ENCODE measurements around the gene CYTH3.

The CYTH3 gene

GRCh38 chr7:6186577-6186976, 85.8 kb downstream of the CYTH3 start:
- DNase-seq (ENCODE audit: insufficient read length, low spot score) (no peak), FAIRE-seq (no peak)
- TF ChIP-seq POLR2AphosphoS5 (IDR thresholded peaks at IDR 0.05; ENCODE audit: low read depth, low read length) (no peak), POLR2A (IDR thresholded peaks at IDR 0.05; ENCODE audit: low read depth, low read length) (no peak), PAX5 (IDR thresholded peaks at IDR 0.05; ENCODE audit: insufficient read depth, low read length, severe bottlenecking) (no peak), POU2F2 (IDR thresholded peaks at IDR 0.05; ENCODE audit: low read depth, low read length) (no peak), SPI1 (IDR thresholded peaks at IDR 0.05; ENCODE audit: low read depth, low read length) (no peak), TAF1 (IDR thresholded peaks at IDR 0.05; ENCODE audit: low read depth, low read length) (no peak)

- TF ChIP-seq TAF1 (IDR thresholded peaks at IDR 0.05; ENCODE audit: low read depth, low read length) (no peak), PAX5 (IDR thresholded peaks at IDR 0.05; ENCODE audit: insufficient read depth, low read length, severe bottlenecking) (no peak), SPI1 (IDR thresholded peaks at IDR 0.05; ENCODE audit: low read depth, low read length) (no peak), POLR2AphosphoS5 (IDR thresholded peaks at IDR 0.05; ENCODE audit: low read depth, low read length) (no peak)
- no peak for FAIRE-seq
- DNase-seq (ENCODE audit: insufficient read length, low spot score), result no peak
Observed at GRCh38 chr7:6182993-6183392, 89.4 kb downstream of the CYTH3 start.

- DNase-seq (ENCODE audit: insufficient read length, low spot score) (no peak), FAIRE-seq (no peak)
- TF ChIP-seq PAX5 (IDR thresholded peaks at IDR 0.05; ENCODE audit: insufficient read depth, low read length, severe bottlenecking) (no peak), SPI1 (IDR thresholded peaks at IDR 0.05; ENCODE audit: low read depth, low read length) (no peak), TAF1 (IDR thresholded peaks at IDR 0.05; ENCODE audit: low read depth, low read length) (no peak), POU2F2 (IDR thresholded peaks at IDR 0.05; ENCODE audit: low read depth, low read length) (no peak), POLR2A (IDR thresholded peaks at IDR 0.05; ENCODE audit: low read depth, low read length) (no peak)
Observed at GRCh38 chr7:6181136-6181535, 91.3 kb downstream of the CYTH3 start.

- DNase-seq (ENCODE audit: insufficient read length, low spot score), result no peak
- no peak for FAIRE-seq
- TF ChIP-seq TAF1 (IDR thresholded peaks at IDR 0.05; ENCODE audit: low read depth, low read length), result no peak
- no peak for TF ChIP-seq SPI1 (IDR thresholded peaks at IDR 0.05; ENCODE audit: low read depth, low read length)
- TF ChIP-seq POLR2AphosphoS5 (IDR thresholded peaks at IDR 0.05; ENCODE audit: low read depth, low read length), result no peak
- TF ChIP-seq POLR2A (IDR thresholded peaks at IDR 0.05; ENCODE audit: low read depth, low read length), result no peak
- TF ChIP-seq POU2F2 (IDR thresholded peaks at IDR 0.05; ENCODE audit: low read depth, low read length), result no peak
- no peak for TF ChIP-seq PAX5 (IDR thresholded peaks at IDR 0.05; ENCODE audit: insufficient read depth, low read length, severe bottlenecking)
Observed at GRCh38 chr7:6180344-6180725, 92.1 kb downstream of the CYTH3 start.

DNA sequence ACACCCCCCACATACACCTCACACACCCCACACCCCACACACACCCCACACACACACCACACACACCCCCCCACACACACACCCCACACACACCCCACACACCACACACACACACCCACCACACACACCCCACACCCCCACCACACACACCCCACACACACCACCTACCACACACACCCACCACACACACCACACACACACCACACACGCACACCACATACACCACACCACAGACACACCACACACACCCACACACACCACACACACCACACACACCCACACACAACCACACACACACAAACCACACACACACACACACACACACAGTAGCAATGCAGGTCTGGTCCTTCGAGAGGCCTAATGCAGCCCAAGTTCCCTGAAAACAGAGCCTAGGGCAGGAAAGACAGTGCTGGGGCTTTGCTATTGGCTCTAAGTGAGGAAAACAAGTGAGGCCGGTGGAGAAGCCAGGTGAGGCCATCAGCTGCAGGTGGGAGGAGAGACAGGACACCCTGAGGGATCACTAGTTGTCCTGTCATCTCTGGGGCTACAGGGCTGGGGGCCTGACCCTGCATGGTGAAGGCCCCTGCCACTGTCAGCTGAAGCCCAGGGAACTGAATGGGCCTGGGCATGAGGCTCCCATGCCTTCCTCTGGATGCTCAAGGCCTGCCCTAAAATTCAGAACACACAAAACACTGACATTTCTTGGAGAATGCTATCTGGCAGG, 92.6 kb downstream of the CYTH3 start:
- FAIRE-seq (peak; percentile 82), DNase-seq (ENCODE audit: insufficient read length, low spot score) (no peak)
- TF ChIP-seq PAX5 (IDR thresholded peaks at IDR 0.05; ENCODE audit: insufficient read depth, low read length, severe bottlenecking) (no peak), SPI1 (IDR thresholded peaks at IDR 0.05; ENCODE audit: low read depth, low read length) (no peak), POU2F2 (IDR thresholded peaks at IDR 0.05; ENCODE audit: low read depth, low read length) (no peak), TAF1 (IDR thresholded peaks at IDR 0.05; ENCODE audit: low read depth, low read length) (no peak), POLR2A (IDR thresholded peaks at IDR 0.05; ENCODE audit: low read depth, low read length) (no peak), POLR2AphosphoS5 (IDR thresholded peaks at IDR 0.05; ENCODE audit: low read depth, low read length) (no peak)

DNA sequence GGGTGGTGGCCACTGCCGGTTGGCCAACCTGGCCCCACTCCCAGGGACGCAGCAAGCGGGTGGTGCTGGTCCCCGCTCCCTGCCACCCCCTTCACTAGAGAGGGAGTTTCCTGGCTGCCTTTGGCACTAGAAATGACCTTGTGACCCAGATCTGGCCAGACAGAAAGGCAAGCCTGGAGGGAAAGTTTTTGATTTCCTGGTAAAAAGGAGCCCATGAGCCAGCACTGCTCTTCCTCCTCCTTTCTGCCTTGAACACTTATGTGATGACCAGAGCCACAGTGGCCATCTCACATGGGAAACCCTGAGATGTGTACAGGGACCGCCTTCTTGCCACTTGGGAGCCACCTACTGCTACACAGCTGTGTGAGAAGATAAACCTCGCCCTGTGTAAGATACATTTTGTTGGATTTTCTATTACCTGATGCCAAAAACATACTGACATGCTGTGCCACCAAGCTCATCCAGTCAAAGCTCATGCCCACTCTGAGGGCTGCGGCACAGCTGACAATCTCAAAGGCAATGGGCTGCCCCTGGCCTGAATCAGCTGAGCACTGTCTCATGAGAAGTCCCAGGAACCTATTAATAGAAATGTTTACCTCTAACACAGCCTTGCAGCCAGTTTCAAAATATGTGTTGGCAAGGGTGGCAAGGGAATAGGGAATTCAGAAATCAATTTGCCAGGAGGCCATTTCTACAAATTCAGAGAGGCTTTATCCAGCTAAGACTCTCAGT, 94.0 kb downstream of the CYTH3 start:
- DNase-seq (ENCODE audit: insufficient read length, low spot score), result no peak
- FAIRE-seq, result no peak
- no peak for TF ChIP-seq POLR2A (IDR thresholded peaks at IDR 0.05; ENCODE audit: low read depth, low read length)
- no peak for TF ChIP-seq TAF1 (IDR thresholded peaks at IDR 0.05; ENCODE audit: low read depth, low read length)
- TF ChIP-seq SPI1 (IDR thresholded peaks at IDR 0.05; ENCODE audit: low read depth, low read length), result no peak

DNA sequence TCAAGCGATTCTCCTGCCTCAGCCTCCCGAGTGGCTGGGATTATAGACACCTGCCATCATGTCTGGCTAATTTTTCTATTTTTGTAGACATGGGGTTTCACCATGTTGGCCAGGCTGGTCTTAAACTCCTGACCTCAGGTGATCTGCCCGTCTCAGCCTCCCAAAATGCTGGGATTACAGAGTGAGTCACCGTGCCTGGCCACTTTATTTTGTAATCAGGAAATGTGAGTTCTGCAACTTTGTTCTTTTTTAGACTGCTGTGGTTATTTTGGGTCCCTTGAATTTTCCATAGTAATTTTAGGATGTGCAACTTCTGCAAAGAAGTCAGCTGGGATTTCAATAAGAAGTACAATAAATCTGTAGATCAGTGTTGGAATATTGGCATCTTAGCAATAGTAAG, 96.8 kb downstream of the CYTH3 start:
- TF ChIP-seq SPI1 (IDR thresholded peaks at IDR 0.05; ENCODE audit: low read depth, low read length) (no peak), POLR2A (IDR thresholded peaks at IDR 0.05; ENCODE audit: low read depth, low read length) (no peak), TAF1 (IDR thresholded peaks at IDR 0.05; ENCODE audit: low read depth, low read length) (no peak), POU2F2 (IDR thresholded peaks at IDR 0.05; ENCODE audit: low read depth, low read length) (no peak), PAX5 (IDR thresholded peaks at IDR 0.05; ENCODE audit: insufficient read depth, low read length, severe bottlenecking) (no peak), POLR2AphosphoS5 (IDR thresholded peaks at IDR 0.05; ENCODE audit: low read depth, low read length) (no peak)
- FAIRE-seq, result no peak
- no peak for DNase-seq (ENCODE audit: insufficient read length, low spot score)

GRCh38 chr7:6172910-6173295, 99.5 kb downstream of the CYTH3 start:
- no peak for TF ChIP-seq POLR2A (IDR thresholded peaks at IDR 0.05; ENCODE audit: low read depth, low read length)
- TF ChIP-seq TAF1 (IDR thresholded peaks at IDR 0.05; ENCODE audit: low read depth, low read length), result no peak
- no peak for TF ChIP-seq PAX5 (IDR thresholded peaks at IDR 0.05; ENCODE audit: insufficient read depth, low read length, severe bottlenecking)
- no peak; the same call in 1 of the 2 replicates for TF ChIP-seq POLR2AphosphoS5 (IDR thresholded peaks at IDR 0.05; ENCODE audit: low read depth, low read length)
- no peak for TF ChIP-seq SPI1 (IDR thresholded peaks at IDR 0.05; ENCODE audit: low read depth, low read length)
- TF ChIP-seq POU2F2 (IDR thresholded peaks at IDR 0.05; ENCODE audit: low read depth, low read length), result no peak
- no peak for FAIRE-seq
- DNase-seq (ENCODE audit: insufficient read length, low spot score), result no peak

DNA sequence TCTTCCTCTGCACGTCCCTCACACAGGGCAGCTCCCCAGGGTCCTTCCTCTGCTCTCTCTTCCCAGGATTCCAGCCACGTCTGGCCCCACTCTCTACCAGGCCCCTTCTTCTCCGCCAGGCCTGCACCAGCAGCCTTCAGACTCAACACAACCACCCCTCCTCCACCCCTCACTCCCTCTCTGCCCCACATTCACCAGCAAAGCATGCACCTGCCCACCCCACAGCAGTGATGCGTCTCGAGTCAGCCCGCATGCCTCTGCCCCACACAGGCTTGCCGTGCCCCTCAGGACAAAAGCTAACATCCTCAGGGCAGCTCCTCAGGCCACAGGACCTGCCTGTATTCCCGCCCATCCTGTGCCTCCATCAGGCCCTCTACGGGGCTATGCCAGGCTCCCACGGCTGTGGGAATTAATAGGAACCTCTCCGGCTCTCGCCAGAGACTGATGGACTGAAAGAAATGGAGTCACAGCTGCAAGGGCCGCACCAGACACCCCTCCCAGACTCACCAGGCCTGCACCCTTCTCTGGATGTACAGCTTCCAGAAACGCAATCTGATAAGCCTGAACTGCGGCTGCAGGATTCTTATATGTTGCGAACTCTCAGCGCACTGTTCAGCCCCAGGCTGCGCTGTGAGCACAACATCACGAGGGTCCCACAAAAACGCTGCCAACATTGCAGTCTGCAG, 100.1 kb downstream of the CYTH3 start:
- TF ChIP-seq PAX5 (IDR thresholded peaks at IDR 0.05; ENCODE audit: insufficient read depth, low read length, severe bottlenecking), result no peak
- TF ChIP-seq POLR2AphosphoS5 (IDR thresholded peaks at IDR 0.05; ENCODE audit: low read depth, low read length), result no peak
- TF ChIP-seq TAF1 (IDR thresholded peaks at IDR 0.05; ENCODE audit: low read depth, low read length), result no peak
- FAIRE-seq (no peak), DNase-seq (ENCODE audit: insufficient read length, low spot score) (no peak)
